HG02588 (cell line): ENCODE results near the gene SEZ6L.

ENCODE experiments used
- ATAC-seq: cut with Tn5 transposase; IDR thresholded peaks from one replicate; pipeline ENCODE4 v1.9.1; 2021; ENCODE audit warnings: mild to moderate bottlenecking, moderate library complexity; ENCODE audit not compliant: unreplicated experiment

The SEZ6L gene

GRCh38 chr22:26416256-26416655 is 247.0 kb downstream of the SEZ6L start:
- no peak for ATAC-seq

GRCh38 chr22:26416670-26417276 is 247.5 kb downstream of the SEZ6L start:
- no peak for ATAC-seq

GRCh38 chr22:26417406-26417805 is 248.1 kb downstream of the SEZ6L start:
- ATAC-seq: no peak

GRCh38 chr22:26418620-26419019 is 249.4 kb downstream of the SEZ6L start:
- ATAC-seq: no peak

GRCh38 chr22:26426924-26427323 is 257.7 kb downstream of the SEZ6L start:
- ATAC-seq: no peak

GRCh38 chr22:26428515-26429457 is 259.5 kb downstream of the SEZ6L start, which contains the start of gene ASPHD2:
ASPHD2 (plus strand) TSS chr22:26429260; CDS start chr22:26433616, 4,356 bp downstream.
- peak; percentile 61 for ATAC-seq

GRCh38 chr22:26429458-26430286 is 260.4 kb downstream of the SEZ6L start:
- peak; percentile 6 for ATAC-seq

- no peak for ATAC-seq
These were observed 261.3 kb downstream of the SEZ6L start for GRCh38 chr22:26430600-26430999.

- ATAC-seq: no peak
These were observed 262.2 kb downstream of the SEZ6L start for GRCh38 chr22:26431261-26431995.

- no peak for ATAC-seq
These were observed 263.5 kb downstream of the SEZ6L start for GRCh38 chr22:26432619-26433311.
